GM21619 (cell line): Measurements from ENCODE around the gene CCNC.
A peak's percentile ranks its signal among the peaks of the same experiment; 100 is the strongest.

ENCODE experiments used
- ATAC-seq: cut with Tn5 transposase; IDR thresholded peaks from one replicate; pipeline ENCODE4 v1.9.1; 2021; ENCODE audit not compliant: unreplicated experiment

CCNC gene

GRCh38 chr6:99550046-99550748 is 18.3 kb downstream of the CCNC start:
- ATAC-seq, result no peak

GRCh38 chr6:99548706-99549105 is 19.8 kb downstream of the CCNC start:
- ATAC-seq, result no peak

- no peak for ATAC-seq
These were observed 20.9 kb downstream of the CCNC start for GRCh38 chr6:99547526-99547925.

- ATAC-seq, result no peak
These were observed 23.0 kb downstream of the CCNC start for GRCh38 chr6:99545442-99545841.

- ATAC-seq, result no peak
These were observed 24.5 kb downstream of the CCNC start for GRCh38 chr6:99543968-99544367.

- no peak for ATAC-seq
These were observed 37.8 kb downstream of the CCNC start for GRCh38 chr6:99530627-99531026.

GRCh38 chr6:99522531-99522930 is 45.9 kb downstream of the CCNC start:
- ATAC-seq, result no peak

GRCh38 chr6:99521633-99522151 is 46.8 kb downstream of the CCNC start:
- ATAC-seq, result peak; percentile 23

GRCh38 chr6:99520855-99521632 is 47.4 kb downstream of the CCNC start:
- peak; percentile 93 for ATAC-seq

GRCh38 chr6:99519446-99519845 is 49.0 kb downstream of the CCNC start:
- no peak for ATAC-seq

- no peak for ATAC-seq
These were observed 54.4 kb downstream of the CCNC start for GRCh38 chr6:99514089-99514488.

GRCh38 chr6:99512033-99512432 is 56.4 kb downstream of the CCNC start:
- no peak for ATAC-seq

- ATAC-seq, result no peak
These were observed 60.8 kb downstream of the CCNC start for GRCh38 chr6:99507648-99508047.

GRCh38 chr6:99501762-99502161 is 66.7 kb downstream of the CCNC start:
- no peak for ATAC-seq

GRCh38 chr6:99498421-99498820 is 70.0 kb downstream of the CCNC start:
- ATAC-seq, result no peak

- ATAC-seq, result no peak
These were observed 73.0 kb downstream of the CCNC start for GRCh38 chr6:99495466-99495865.
